C4-2B (cell line): ENCODE measurements around the gene YJEFN3.

Source experiments
- ZFX ChIP-seq: fragments of 450-650 bp; IDR thresholded peaks from 2 replicates; pipeline ENCODE4 v1.6.1; 2017
- TF ChIP-seq, protein P1 (sequence below): fragments of 450-650 bp; conservative IDR thresholded peaks from 2 replicates; pipeline ENCODE4 v1.5.1; 2017; ENCODE audit warnings: mild to moderate bottlenecking

DNA sequence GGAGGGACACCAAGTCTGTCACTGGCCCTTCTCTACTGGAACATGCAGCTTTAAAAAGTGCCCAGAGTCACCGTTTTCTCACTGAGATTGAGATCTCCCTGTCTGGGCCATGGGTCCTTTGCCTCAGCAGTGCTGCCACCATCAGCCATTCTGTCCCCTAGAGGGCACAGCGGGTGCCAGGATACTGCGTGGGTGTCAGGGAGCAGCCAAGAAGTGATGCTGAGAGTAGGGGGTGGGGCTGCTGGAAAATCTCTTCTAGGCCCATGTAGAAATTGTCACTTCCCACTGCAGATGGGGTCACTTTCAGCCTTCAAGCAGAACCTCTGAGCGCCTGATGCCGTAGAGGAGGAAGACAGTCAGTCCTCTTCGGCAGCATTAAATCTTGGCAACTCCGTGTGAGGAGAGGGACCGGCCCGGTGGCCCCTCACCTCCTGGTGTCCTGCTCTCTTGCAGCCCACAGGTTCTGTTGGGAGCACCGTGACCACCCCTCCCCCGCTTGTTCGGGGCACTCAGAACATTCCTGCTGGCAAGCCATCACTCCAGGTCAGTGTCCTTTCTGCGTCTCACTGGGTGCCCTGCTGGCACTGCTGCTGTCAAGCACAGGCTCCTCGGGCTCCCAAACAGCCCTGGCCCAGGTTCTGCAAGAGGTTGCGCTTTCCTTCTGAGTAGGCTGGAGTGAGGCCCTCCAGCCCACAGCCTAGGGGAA, 34.7 kb upstream of the YJEFN3 start:
- TF ChIP-seq, protein P1, sequence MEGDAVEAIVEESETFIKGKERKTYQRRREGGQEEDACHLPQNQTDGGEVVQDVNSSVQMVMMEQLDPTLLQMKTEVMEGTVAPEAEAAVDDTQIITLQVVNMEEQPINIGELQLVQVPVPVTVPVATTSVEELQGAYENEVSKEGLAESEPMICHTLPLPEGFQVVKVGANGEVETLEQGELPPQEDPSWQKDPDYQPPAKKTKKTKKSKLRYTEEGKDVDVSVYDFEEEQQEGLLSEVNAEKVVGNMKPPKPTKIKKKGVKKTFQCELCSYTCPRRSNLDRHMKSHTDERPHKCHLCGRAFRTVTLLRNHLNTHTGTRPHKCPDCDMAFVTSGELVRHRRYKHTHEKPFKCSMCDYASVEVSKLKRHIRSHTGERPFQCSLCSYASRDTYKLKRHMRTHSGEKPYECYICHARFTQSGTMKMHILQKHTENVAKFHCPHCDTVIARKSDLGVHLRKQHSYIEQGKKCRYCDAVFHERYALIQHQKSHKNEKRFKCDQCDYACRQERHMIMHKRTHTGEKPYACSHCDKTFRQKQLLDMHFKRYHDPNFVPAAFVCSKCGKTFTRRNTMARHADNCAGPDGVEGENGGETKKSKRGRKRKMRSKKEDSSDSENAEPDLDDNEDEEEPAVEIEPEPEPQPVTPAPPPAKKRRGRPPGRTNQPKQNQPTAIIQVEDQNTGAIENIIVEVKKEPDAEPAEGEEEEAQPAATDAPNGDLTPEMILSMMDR, result no peak
- no peak for TF ChIP-seq ZFX
